ENCODE results near the gene PRKN. TPM values are rescaled to one million over a fixed set of nuclear protein-coding genes. Genes with fewer than 3 reads are reported as not detected.

PRKN gene
- total and polyA plus RNA-seq, 2 experiments from 2014 or later = 1.2 to 2.3 TPM

DNA sequence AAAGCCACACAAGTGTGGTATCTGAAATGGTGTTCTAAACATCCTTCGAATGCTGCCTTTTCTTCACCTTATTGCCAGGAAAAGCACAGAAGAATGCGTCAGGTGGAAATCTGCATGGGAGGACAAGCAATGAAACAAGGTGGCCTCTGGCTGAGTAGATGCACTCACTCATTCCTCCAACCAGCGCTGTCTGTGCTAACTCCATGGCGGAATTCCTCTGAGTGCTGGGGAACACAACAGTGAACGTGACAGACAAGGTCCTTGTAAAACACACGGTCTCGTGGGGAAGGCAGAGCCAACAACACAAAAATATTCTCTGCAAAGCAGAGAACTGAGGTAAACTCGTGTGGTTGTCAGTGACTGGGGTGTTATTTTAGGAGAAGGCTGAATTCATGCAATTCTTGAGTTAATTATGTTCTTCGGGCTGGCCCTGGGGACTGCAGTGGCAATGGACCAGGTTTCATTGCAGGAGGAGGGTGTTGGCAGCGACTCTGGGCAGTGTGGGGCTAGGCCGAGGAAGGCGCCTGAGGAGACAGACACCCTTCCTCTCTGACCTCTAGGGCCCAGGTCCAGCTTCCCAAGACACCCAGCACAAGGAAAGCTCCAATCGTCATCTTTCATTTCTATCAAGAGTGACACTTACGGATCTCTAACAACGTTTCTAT is 339.7 kb downstream of the PRKN start:
- 58 to 60% methylated on average over 15 of the region's 15 CpGs for whole genome bisulfite sequencing, 2 experiments (ENCODE audit: low coverage in 1 of 2, low lambda C conversion rate in 2 of 2, missing lambda C conversion rate in 2 of 2)

GRCh38 chr6:162385980-162386379 is 341.6 kb downstream of the PRKN start:
- Histone ChIP-seq H3K36me3 (ENCODE audit: low read depth) (no peaks in the 10 kb centered on the region), H3K79me2 (ENCODE audit: insufficient read depth) (no peaks in the 10 kb centered on the region), H3K9me3 (ENCODE audit: low read depth) (no peaks in the 10 kb centered on the region), H3F3A (ENCODE audit: insufficient read depth) (0 out of 2 replicates have a peak, but pooled peaks cover 5% of the 10 kb centered on the region), H3K27me3 (replicated peaks; ENCODE audit: insufficient read depth) (no peaks in the 10 kb centered on the region), H3K9me2 (ENCODE audit: insufficient read depth) (no peaks in the 10 kb centered on the region), H3K4me2 (ENCODE audit: unreplicated experiment) (no peak overlapping the region), H4K20me1 (ENCODE audit: insufficient read depth) (no peaks in the 10 kb centered on the region), H3K9ac (no peak overlapping the region), H3K4me1 (ENCODE audit: insufficient read depth) (peaks cover 5% of the 10 kb centered on the region), H3K27ac (no peak overlapping the region), H2AFZ (no peak overlapping the region), H3K4me3 (no peak overlapping the region)
- in situ Hi-C loops (cut with MboI) = no loop called here
- TF ChIP-seq EZH2phosphoT487 (IDR thresholded peaks at IDR 0.05; ENCODE audit: insufficient read depth, low read depth) = no peak
- no peak for TF ChIP-seq EZH2 (IDR thresholded peaks at IDR 0.05; ENCODE audit: insufficient read depth, poor library complexity, severe bottlenecking)
- 46 to 55% methylated on average over 4 of the region's 4 CpGs for WGBS, 2 experiments (ENCODE audit: low coverage in 1 of 2, low lambda C conversion rate in 2 of 2, missing lambda C conversion rate in 2 of 2)
- peak; percentile 39 for DNase-seq

More for the DNA sequence above, 339.7 kb downstream of the PRKN start:
- Histone ChIP-seq H3F3A (ENCODE audit: insufficient read depth) (peaks cover 17% of the 10 kb centered on the region; the same call in 1 of the 2 replicates), H3K4me1 (ENCODE audit: insufficient read depth) (peaks cover 5% of the 10 kb centered on the region), H4K20me1 (ENCODE audit: insufficient read depth) (no peaks in the 10 kb centered on the region), H3K9me3 (ENCODE audit: low read depth) (no peaks in the 10 kb centered on the region), H3K36me3 (ENCODE audit: low read depth) (no peaks in the 10 kb centered on the region), H3K27ac (no peak overlapping the region), H3K79me2 (ENCODE audit: insufficient read depth) (no peaks in the 10 kb centered on the region), H3K4me3 (no peak overlapping the region), H3K27me3 (replicated peaks; ENCODE audit: insufficient read depth) (no peaks in the 10 kb centered on the region), H3K9me2 (ENCODE audit: insufficient read depth) (no peaks in the 10 kb centered on the region), H3K4me2 (ENCODE audit: unreplicated experiment) (no peak overlapping the region), H3K9ac (no peak overlapping the region), H2AFZ (no peak overlapping the region)
- no peak for TF ChIP-seq EZH2phosphoT487 (IDR thresholded peaks at IDR 0.05; ENCODE audit: insufficient read depth, low read depth)
- no peak for TF ChIP-seq EZH2 (IDR thresholded peaks at IDR 0.05; ENCODE audit: insufficient read depth, poor library complexity, severe bottlenecking)
- no peak for DNase-seq
- in situ Hi-C loops (cut with MboI) = no loop called here

GRCh38 chr6:162379757-162380409 is 347.7 kb downstream of the PRKN start:
- H3K4me3 ChIP-seq = no peak overlapping the region
- H3K4me1 ChIP-seq (ENCODE audit: insufficient read depth) = no peaks in the 10 kb centered on the region
- no peaks in the 10 kb centered on the region for H3F3A ChIP-seq (ENCODE audit: insufficient read depth)
- H3K36me3 ChIP-seq (ENCODE audit: low read depth) = no peaks in the 10 kb centered on the region
- TF ChIP-seq EZH2phosphoT487 (IDR thresholded peaks at IDR 0.05; ENCODE audit: insufficient read depth, low read depth) (no peak), EZH2 (IDR thresholded peaks at IDR 0.05; ENCODE audit: insufficient read depth, poor library complexity, severe bottlenecking) (no peak)
- 0 out of 2 replicates have a peak, but pooled peaks cover 3% of the 10 kb centered on the region for H3K9me2 ChIP-seq (ENCODE audit: insufficient read depth)
- H2AFZ ChIP-seq = no peak overlapping the region
- no peak overlapping the region for H3K4me2 ChIP-seq (ENCODE audit: unreplicated experiment)
- H3K27me3 ChIP-seq (replicated peaks; ENCODE audit: insufficient read depth) = no peaks in the 10 kb centered on the region
- no peaks in the 10 kb centered on the region for H3K79me2 ChIP-seq (ENCODE audit: insufficient read depth)
- in situ Hi-C loops (cut with MboI) = no loop called here
- H4K20me1 ChIP-seq (ENCODE audit: insufficient read depth) = no peaks in the 10 kb centered on the region; the same call in 1 of the 2 replicates
- no peak overlapping the region for H3K9ac ChIP-seq
- no peaks in the 10 kb centered on the region for H3K9me3 ChIP-seq (ENCODE audit: low read depth)
- no peak overlapping the region for H3K27ac ChIP-seq
- no peak for DNase-seq
- WGBS, 2 experiments (ENCODE audit: low coverage in 1 of 2, low lambda C conversion rate in 2 of 2, missing lambda C conversion rate in 2 of 2) = 39 to 42% methylated on average over 5 of the region's 5 CpGs

- Histone ChIP-seq H3K4me3 (no peak overlapping the region), H3K9ac (no peak overlapping the region), H3K27me3 (replicated peaks; ENCODE audit: insufficient read depth) (no peaks in the 10 kb centered on the region), H4K20me1 (ENCODE audit: insufficient read depth) (no peaks in the 10 kb centered on the region; the same call in 1 of the 2 replicates), H3K36me3 (ENCODE audit: low read depth) (no peaks in the 10 kb centered on the region), H2AFZ (no peak overlapping the region), H3K9me3 (ENCODE audit: low read depth) (no peaks in the 10 kb centered on the region), H3K9me2 (ENCODE audit: insufficient read depth) (0 out of 2 replicates have a peak, but pooled peaks cover 3% of the 10 kb centered on the region), H3K4me2 (ENCODE audit: unreplicated experiment) (no peak overlapping the region), H3F3A (ENCODE audit: insufficient read depth) (no peaks in the 10 kb centered on the region), H3K4me1 (ENCODE audit: insufficient read depth) (no peaks in the 10 kb centered on the region), H3K79me2 (ENCODE audit: insufficient read depth) (no peaks in the 10 kb centered on the region), H3K27ac (no peak overlapping the region)
- in situ Hi-C loops (cut with MboI) = no loop called here
- TF ChIP-seq EZH2phosphoT487 (IDR thresholded peaks at IDR 0.05; ENCODE audit: insufficient read depth, low read depth) (no peak), EZH2 (IDR thresholded peaks at IDR 0.05; ENCODE audit: insufficient read depth, poor library complexity, severe bottlenecking) (no peak)
- WGBS, 2 experiments (ENCODE audit: low coverage in 1 of 2, low lambda C conversion rate in 2 of 2, missing lambda C conversion rate in 2 of 2) = 30 to 36% methylated on average over 7 of the region's 7 CpGs
- DNase-seq = peak; percentile 41
These were observed 349.8 kb downstream of the PRKN start for GRCh38 chr6:162377735-162378134.
